Keratinocyte (primary cell): ENCODE measurements around the gene CIROP. TPM values are rescaled to one million over a fixed set of nuclear protein-coding genes. Genes with fewer than 3 reads are reported as not detected.

Experiments
- DNase-seq: peaks from one replicate; pipeline ENCODE4 v3.0.0-alpha.2; 2011; ENCODE audit warnings: low read depth, missing footprints, low spot score
- FAIRE-seq: peaks from 2 replicates; lab custom pipeline; 2011; peaks lifted over from hg19 to GRCh38; lab: Jason Lieb, UNC
- H2AFZ ChIP-seq: 2 replicates; pipeline ENCODE4 v1.6.0; 2012; ENCODE audit warnings: low read length, control low read depth, inconsistent platforms; ENCODE audit not compliant: control insufficient read depth
- H3K27ac ChIP-seq: 2 replicates; pipeline ENCODE4 v1.5.1; 2011; ENCODE audit warnings: low read length; ENCODE audit not compliant: control insufficient read depth, insufficient read depth
- H3K27me3 ChIP-seq: 3 replicates; pipeline ENCODE4 v1.6.0; 2011; ENCODE audit warnings: low read length; ENCODE audit not compliant: control insufficient read depth, insufficient read depth; ENCODE audit errors: extremely low read depth
- H3K36me3 ChIP-seq, 2 experiments: 2 replicates in 1 of 2; 3 replicates in 1 of 2; pipeline ENCODE4 v1.5.1; 2011; ENCODE audit warnings: low read length in 2 of 2, mild to moderate bottlenecking in 1 of 2; ENCODE audit not compliant: control insufficient read depth in 2 of 2, insufficient read depth in 2 of 2; ENCODE audit errors: extremely low read depth in 1 of 2
- H3K4me1 ChIP-seq: 3 replicates; pipeline ENCODE4 v1.5.1; 2011; ENCODE audit warnings: low read length; ENCODE audit not compliant: control insufficient read depth, insufficient read depth; ENCODE audit errors: extremely low read depth
- H3K4me2 ChIP-seq: 3 replicates; pipeline ENCODE4 v1.6.0; 2011; ENCODE audit warnings: low read depth, low read length; ENCODE audit not compliant: control insufficient read depth, insufficient read depth; ENCODE audit errors: extremely low read depth
- H3K4me3 ChIP-seq, 3 experiments: fragments of 200-600 bp in 1 of 3; sonication (generic) in 1 of 3; 2 replicates in 2 of 3; 3 replicates in 1 of 3; pipeline ENCODE4 v1.5.1; 2011 to 2016; ENCODE audit warnings: low read length in 3 of 3, mild to moderate bottlenecking in 3 of 3, control low read depth in 2 of 3, inconsistent platforms in 1 of 3, low read depth in 1 of 3, mixed read lengths in 1 of 3, mixed run types in 1 of 3, moderate library complexity in 1 of 3; ENCODE audit not compliant: control insufficient read depth in 2 of 3, insufficient read depth in 2 of 3; ENCODE audit errors: extremely low read depth in 1 of 3
- H3K79me2 ChIP-seq: 2 replicates; pipeline ENCODE4 v1.6.0; 2012; ENCODE audit warnings: low read length; ENCODE audit not compliant: control insufficient read depth, insufficient read depth
- H3K9ac ChIP-seq: 3 replicates; pipeline ENCODE4 v1.6.0; 2011; ENCODE audit warnings: low read length; ENCODE audit not compliant: control insufficient read depth, insufficient read depth; ENCODE audit errors: extremely low read depth
- H3K9me1 ChIP-seq: 3 replicates; pipeline ENCODE4 v1.6.0; 2011; ENCODE audit warnings: low read length; ENCODE audit not compliant: control insufficient read depth, insufficient read depth; ENCODE audit errors: extremely low read depth
- H3K9me3 ChIP-seq: 2 replicates; pipeline ENCODE4 v1.5.1; 2012; ENCODE audit warnings: low read depth, low read length; ENCODE audit not compliant: control insufficient read depth
- H4K20me1 ChIP-seq: 3 replicates; pipeline ENCODE4 v1.6.0; 2011; ENCODE audit warnings: low read length; ENCODE audit not compliant: control insufficient read depth, insufficient read depth; ENCODE audit errors: extremely low read depth
- EZH2 ChIP-seq: IDR thresholded peaks from one replicate; pipeline ENCODE4 v1.6.1; 2012; ENCODE audit warnings: inconsistent platforms, mild to moderate bottlenecking, low read length, moderate library complexity
- dilution Hi-C: fragments of 300-500 bp; cut with MboI; formaldehyde crosslinking; loops from one replicate; pipeline ENCODE4 v1.7.0; 2020; ENCODE audit warnings: low sequenced_read_pairs; ENCODE audit not compliant: extremely low pct_ligation_motif_present
- polyA plus RNA-seq, 5 experiments: library from polyadenylated mRNA; depleted of rRNA in 3 of 5; stranded (reverse) in 3 of 5; stranded (forward) in 1 of 5; unstranded in 1 of 5; fragments of >200 nt; gene quantifications; 1 replicate in 1 of 5; 2 replicates in 3 of 5; 3 replicates in 1 of 5; pipeline versions ENCODE4 v1.2.1 to v1.2.3, GENCODE V29; 2011 to 2012; ENCODE audit warnings: missing spikeins in 2 of 5, low read depth in 1 of 5, low replicate concordance in 1 of 5
- TF ChIP-seq, protein P1 (sequence below), 3 experiments: IDR thresholded peaks in 1 of 3; conservative IDR thresholded peaks in 1 of 3; optimal IDR thresholded peaks in 1 of 3; 2 replicates in 2 of 3; 3 replicates in 1 of 3; pipeline versions ENCODE3 to v1.5.1; 2011; ENCODE audit warnings: low read length in 3 of 3, mild to moderate bottlenecking in 3 of 3, moderate library complexity in 2 of 3, control low read depth in 1 of 3, inconsistent platforms in 1 of 3; ENCODE audit not compliant: insufficient read depth in 2 of 3; ENCODE audit errors: extremely low read depth in 1 of 3

The CIROP gene
- polyA plus RNA-seq, 1 donor (not counting 4 experiments of a cell fraction or from before 2014, with no cell fraction given), result not detected

DNA sequence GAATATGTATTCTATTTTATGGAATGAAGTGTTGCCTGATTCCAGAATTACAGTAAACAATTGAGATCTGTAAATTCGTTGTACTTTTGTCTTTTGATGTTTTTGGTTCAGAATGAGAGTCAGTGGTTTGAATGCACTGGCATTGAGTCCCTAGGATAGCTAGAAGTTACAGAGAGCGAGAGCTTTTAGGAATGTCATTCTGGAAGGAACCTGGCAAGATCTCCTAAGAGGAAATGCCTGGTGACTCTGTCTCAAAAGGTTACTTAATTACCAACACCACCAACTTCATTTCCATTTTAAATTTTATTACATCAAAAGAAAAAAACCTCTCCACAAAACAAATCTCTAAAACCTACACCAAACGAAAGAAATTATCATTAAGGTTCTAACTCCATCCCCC lies 20.2 kb upstream of the CIROP start:
- Histone ChIP-seq H3K27ac (no peak overlapping the region), H3K9me1 (no peaks in the 10 kb centered on the region), H3K9ac (no peak overlapping the region), H3K27me3 (no peaks in the 10 kb centered on the region), H3K9me3 (no peaks in the 10 kb centered on the region), H3K4me3 (no peak overlapping the region), H4K20me1 (no peaks in the 10 kb centered on the region), H3K4me2 (no peak overlapping the region), H3K4me1 (peaks cover 19% of the 10 kb centered on the region), H3K79me2 (no peaks in the 10 kb centered on the region), H3K36me3 (peaks cover 6 to 12% of the 10 kb centered on the region in 2 experiments), H2AFZ (no peak overlapping the region)
- DNase-seq (no peak), FAIRE-seq (no peak)
- dilution Hi-C loops, result no loop called here
- no peak for TF ChIP-seq EZH2
- TF ChIP-seq, protein P1, sequence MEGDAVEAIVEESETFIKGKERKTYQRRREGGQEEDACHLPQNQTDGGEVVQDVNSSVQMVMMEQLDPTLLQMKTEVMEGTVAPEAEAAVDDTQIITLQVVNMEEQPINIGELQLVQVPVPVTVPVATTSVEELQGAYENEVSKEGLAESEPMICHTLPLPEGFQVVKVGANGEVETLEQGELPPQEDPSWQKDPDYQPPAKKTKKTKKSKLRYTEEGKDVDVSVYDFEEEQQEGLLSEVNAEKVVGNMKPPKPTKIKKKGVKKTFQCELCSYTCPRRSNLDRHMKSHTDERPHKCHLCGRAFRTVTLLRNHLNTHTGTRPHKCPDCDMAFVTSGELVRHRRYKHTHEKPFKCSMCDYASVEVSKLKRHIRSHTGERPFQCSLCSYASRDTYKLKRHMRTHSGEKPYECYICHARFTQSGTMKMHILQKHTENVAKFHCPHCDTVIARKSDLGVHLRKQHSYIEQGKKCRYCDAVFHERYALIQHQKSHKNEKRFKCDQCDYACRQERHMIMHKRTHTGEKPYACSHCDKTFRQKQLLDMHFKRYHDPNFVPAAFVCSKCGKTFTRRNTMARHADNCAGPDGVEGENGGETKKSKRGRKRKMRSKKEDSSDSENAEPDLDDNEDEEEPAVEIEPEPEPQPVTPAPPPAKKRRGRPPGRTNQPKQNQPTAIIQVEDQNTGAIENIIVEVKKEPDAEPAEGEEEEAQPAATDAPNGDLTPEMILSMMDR (optimal IDR thresholded peaks at IDR 0.05 in 1 of 3, IDR thresholded peaks at IDR 0.05 in 1 of 3, conservative IDR thresholded peaks at IDR 0.05 in 1 of 3; ENCODE audit: extremely low read depth in 1 of 3, insufficient read depth in 2 of 3, low read length in 3 of 3), result no peak

DNA sequence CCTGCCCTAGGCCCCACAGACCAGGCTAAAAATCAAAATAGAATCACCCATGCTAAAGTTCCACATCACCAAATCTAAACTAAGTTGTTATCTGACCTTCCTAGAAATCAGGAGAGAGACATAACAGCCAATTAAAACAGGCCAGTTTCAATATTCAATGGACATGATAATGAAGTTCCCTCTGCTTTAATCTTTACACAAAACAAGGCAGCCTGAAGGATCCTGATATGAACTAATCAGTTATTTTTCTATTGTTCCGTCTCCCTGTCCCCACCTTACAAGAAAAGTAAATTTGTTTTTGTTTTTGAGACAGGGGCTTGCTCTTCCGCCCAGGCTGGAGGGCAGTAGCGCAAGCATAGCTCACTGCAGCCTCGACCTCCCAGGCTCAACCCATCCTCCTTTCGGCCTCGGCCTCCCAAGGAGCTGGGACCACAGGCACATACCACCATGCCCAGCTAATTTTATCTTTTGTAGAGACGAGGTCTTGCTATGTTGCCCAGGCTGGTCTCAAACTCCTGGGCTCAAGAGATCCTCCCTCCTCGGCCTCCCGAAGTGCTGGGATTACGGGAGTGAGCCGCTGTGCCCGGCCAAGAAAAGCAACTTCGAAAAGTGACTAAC lies 19.7 kb upstream of the CIROP start:
- TF ChIP-seq, protein P1 (optimal IDR thresholded peaks at IDR 0.05 in 1 of 3, IDR thresholded peaks at IDR 0.05 in 1 of 3, conservative IDR thresholded peaks at IDR 0.05 in 1 of 3; ENCODE audit: extremely low read depth in 1 of 3, insufficient read depth in 2 of 3, low read length in 3 of 3), result no peak
- TF ChIP-seq EZH2, result no peak
- Histone ChIP-seq H3K4me3 (no peak overlapping the region), H3K79me2 (no peaks in the 10 kb centered on the region), H3K4me1 (peaks cover 18% of the 10 kb centered on the region), H3K27me3 (no peaks in the 10 kb centered on the region), H4K20me1 (no peaks in the 10 kb centered on the region), H3K9me3 (no peaks in the 10 kb centered on the region), H2AFZ (no peak overlapping the region), H3K27ac (no peak overlapping the region), H3K9me1 (no peaks in the 10 kb centered on the region), H3K4me2 (no peak overlapping the region), H3K9ac (no peak overlapping the region), H3K36me3 (peaks cover 4 to 12% of the 10 kb centered on the region in 2 experiments)
- no peak for DNase-seq
- dilution Hi-C loops, result no loop called here
- FAIRE-seq, result no peak
